CD4-positive, alpha-beta T cell treated with Interleukin-21 for 1 hour (primary cell): ENCODE measurements around the gene NTM.
A peak's percentile ranks its signal among the peaks of the same experiment; 100 is the strongest.
"Not testable (repeated sequence)": the region's sequence is repeated elsewhere in the genome, so short reads cannot be mapped to it uniquely, and the experiment has no call there.

Source experiments
- DNase-seq: peaks from one replicate; pipeline ENCODE4 v3.0.0-alpha.2; 2020

NTM gene

GRCh38 chr11:131677828-131678470 is 307.5 kb downstream of the NTM start:
- DNase-seq: no peak

- DNase-seq: no peak
Observed at GRCh38 chr11:131678658-131679340, 308.4 kb downstream of the NTM start.

- DNase-seq: not testable (repeated sequence)
Observed at GRCh38 chr11:131680448-131680847, 310.0 kb downstream of the NTM start.

GRCh38 chr11:131681920-131682319 is 311.5 kb downstream of the NTM start:
- DNase-seq: no peak

- no peak for DNase-seq
Observed at GRCh38 chr11:131682373-131683015, 312.1 kb downstream of the NTM start.

- no peak for DNase-seq
Observed at GRCh38 chr11:131683131-131683530, 312.7 kb downstream of the NTM start.

GRCh38 chr11:131683666-131684065 is 313.3 kb downstream of the NTM start:
- DNase-seq: no peak

- DNase-seq: no peak
Observed at GRCh38 chr11:131684111-131685060, 314.0 kb downstream of the NTM start.

- no peak for DNase-seq
Observed at GRCh38 chr11:131685206-131685605, 314.8 kb downstream of the NTM start.

- DNase-seq: no peak
Observed at GRCh38 chr11:131685906-131686305, 315.5 kb downstream of the NTM start.

- no peak for DNase-seq
Observed at GRCh38 chr11:131686836-131687235, 316.4 kb downstream of the NTM start.

- no peak for DNase-seq
Observed at GRCh38 chr11:131687291-131688047, 317.1 kb downstream of the NTM start.

GRCh38 chr11:131688048-131688693 is 317.8 kb downstream of the NTM start:
- DNase-seq: peak; percentile 10

GRCh38 chr11:131689049-131689925 is 318.9 kb downstream of the NTM start:
- no peak for DNase-seq

- DNase-seq: no peak
Observed at GRCh38 chr11:131690362-131690761, 319.9 kb downstream of the NTM start.

- DNase-seq: no peak
Observed at GRCh38 chr11:131690776-131691175, 320.4 kb downstream of the NTM start.

- no peak for DNase-seq
Observed at GRCh38 chr11:131691181-131692041, 321.0 kb downstream of the NTM start.

GRCh38 chr11:131692151-131692550 is 321.7 kb downstream of the NTM start:
- DNase-seq: no peak

GRCh38 chr11:131692961-131693360 is 322.5 kb downstream of the NTM start:
- no peak for DNase-seq

- no peak for DNase-seq
Observed at GRCh38 chr11:131693756-131694155, 323.3 kb downstream of the NTM start.
